Renal cortex interstitium (tissue), 15 donors: Measurements from ENCODE around the gene PCDHGA12. TPM values are rescaled to one million over a fixed set of nuclear protein-coding genes. Genes with fewer than 3 reads are reported as not detected.
"Not testable (repeated sequence)": the region's sequence is repeated elsewhere in the genome, so short reads cannot be mapped to it uniquely, and the experiment has no call there.

Experiments
- DNase-seq, 11 donors: peaks; one replicate each; pipeline ENCODE4 v3.0.0-alpha.2; 2013; ENCODE audit warnings: low read depth in 9 of 11, low spot score in 4 of 11; ENCODE audit errors: extremely low read depth in 1 of 11
- long read RNA-seq, 16 experiments: transcript quantifications; one replicate each; lab custom pipeline, GENCODE V29; 2026
- polyA plus RNA-seq, 3 donors: library from polyadenylated mRNA; unstranded; fragments of 120-200 nt; gene quantifications; one replicate each; pipeline ENCODE4 v1.2.1, GENCODE V29; 2013; ENCODE audit not compliant: insufficient read length in 3 of 3

PCDHGA12 gene
- 1 to 10 TPM; 1.5 to 3.0 (median 1.9) TPM for polyA plus RNA-seq
- long read RNA-seq, donor 1 = 0 reads
- long read RNA-seq, donor 2, full-length matches to known transcripts = 3 of 3 reads
- long read RNA-seq, donor 2, partial matches to known transcripts = 0 of 3 reads
- long read RNA-seq, donor 2, other reads (novel, unspliced or antisense) = 0 of 3 reads
- long read RNA-seq, donor 3, full-length matches to known transcripts = 1 of 1 reads
- long read RNA-seq, donor 3, partial matches to known transcripts = 0 of 1 reads
- long read RNA-seq, donor 3, other reads (novel, unspliced or antisense) = 0 of 1 reads
- long read RNA-seq, donor 4, full-length matches to known transcripts = 1 of 1 reads
- long read RNA-seq, donor 4, partial matches to known transcripts = 0 of 1 reads
- long read RNA-seq, donor 4, other reads (novel, unspliced or antisense) = 0 of 1 reads
- long read RNA-seq, donor 5 = 0 reads
- long read RNA-seq, donor 6 = 0 reads
- long read RNA-seq, donor 7, full-length matches to known transcripts = 2 of 2 reads
- long read RNA-seq, donor 7, partial matches to known transcripts = 0 of 2 reads
- long read RNA-seq, donor 7, other reads (novel, unspliced or antisense) = 0 of 2 reads
- long read RNA-seq, donor 8 = 0 reads
- long read RNA-seq, donor 9, full-length matches to known transcripts = 2 of 2 reads
- long read RNA-seq, donor 9, partial matches to known transcripts = 0 of 2 reads
- long read RNA-seq, donor 9, other reads (novel, unspliced or antisense) = 0 of 2 reads
- long read RNA-seq, donor 10, full-length matches to known transcripts = 2 of 2 reads
- long read RNA-seq, donor 10, partial matches to known transcripts = 0 of 2 reads
- long read RNA-seq, donor 10, other reads (novel, unspliced or antisense) = 0 of 2 reads
- long read RNA-seq, donor 11, full-length matches to known transcripts = 3 of 3 reads
- long read RNA-seq, donor 11, partial matches to known transcripts = 0 of 3 reads
- long read RNA-seq, donor 11, other reads (novel, unspliced or antisense) = 0 of 3 reads
- long read RNA-seq, donor 12 = 0 reads
- long read RNA-seq, donor 13 = 0 reads
- long read RNA-seq, donor 14 = 0 reads
- long read RNA-seq, donor 15 = 0 reads
- long read RNA-seq, donor 16 = 0 reads

- DNase-seq = peak in 1 of 11 donors; percentile 11
Measured at GRCh38 chr5:141430332-141431113, at the start of gene PCDHGA12. Gene PCDHGA12 (plus strand): TSS chr5:141430507. CDS start chr5:141430760, 253 bp downstream.

- DNase-seq = no peak
Measured at GRCh38 chr5:141382469-141383294, 47.6 kb upstream of the PCDHGA12 start, which contains the start of gene PCDHGA7. Gene PCDHGA7 (plus strand): TSS chr5:141382742. CDS start chr5:141382900, 158 bp downstream.

- DNase-seq = no peak
Measured at GRCh38 chr5:141383345-141383744, 47.0 kb upstream of the PCDHGA12 start.

GRCh38 chr5:141384471-141385267, 45.6 kb upstream of the PCDHGA12 start:
- no peak for DNase-seq

- DNase-seq = not testable (repeated sequence)
Measured at GRCh38 chr5:141387557-141388311, 42.6 kb upstream of the PCDHGA12 start, which contains the start of gene PCDHGB4. Gene PCDHGB4 (plus strand): TSS chr5:141387698. CDS start chr5:141387885, 187 bp downstream.

- DNase-seq = no peak
Measured at GRCh38 chr5:141388661-141389060, 41.6 kb upstream of the PCDHGA12 start.

GRCh38 chr5:141389153-141390042, 40.9 kb upstream of the PCDHGA12 start:
- no peak for DNase-seq

GRCh38 chr5:141392429-141393198, 37.7 kb upstream of the PCDHGA12 start, which contains the start of gene PCDHGA8:
Gene PCDHGA8 (plus strand): TSS chr5:141392633. CDS start chr5:141392814, 181 bp downstream.
- no peak for DNase-seq

- no peak for DNase-seq
Measured at GRCh38 chr5:141393267-141393666, 37.0 kb upstream of the PCDHGA12 start.

- not testable (repeated sequence) for DNase-seq
Measured at GRCh38 chr5:141394401-141395187, 35.7 kb upstream of the PCDHGA12 start.

GRCh38 chr5:141397756-141398551, 32.4 kb upstream of the PCDHGA12 start, which contains the start of gene PCDHGB5:
Gene PCDHGB5 (plus strand): TSS chr5:141397947. CDS start chr5:141398128, 181 bp downstream.
- not testable (repeated sequence) for DNase-seq

- DNase-seq = no peak
Measured at GRCh38 chr5:141398608-141399007, 31.7 kb upstream of the PCDHGA12 start.
